ENCODE data around the gene NEDD4L. TPM values are rescaled to one million over a fixed set of nuclear protein-coding genes. Genes with fewer than 3 reads are reported as not detected.

The NEDD4L gene
- total and polyA plus RNA-seq, 7 donors: 14.8 to 28.0 (median 19.6) TPM

DNA sequence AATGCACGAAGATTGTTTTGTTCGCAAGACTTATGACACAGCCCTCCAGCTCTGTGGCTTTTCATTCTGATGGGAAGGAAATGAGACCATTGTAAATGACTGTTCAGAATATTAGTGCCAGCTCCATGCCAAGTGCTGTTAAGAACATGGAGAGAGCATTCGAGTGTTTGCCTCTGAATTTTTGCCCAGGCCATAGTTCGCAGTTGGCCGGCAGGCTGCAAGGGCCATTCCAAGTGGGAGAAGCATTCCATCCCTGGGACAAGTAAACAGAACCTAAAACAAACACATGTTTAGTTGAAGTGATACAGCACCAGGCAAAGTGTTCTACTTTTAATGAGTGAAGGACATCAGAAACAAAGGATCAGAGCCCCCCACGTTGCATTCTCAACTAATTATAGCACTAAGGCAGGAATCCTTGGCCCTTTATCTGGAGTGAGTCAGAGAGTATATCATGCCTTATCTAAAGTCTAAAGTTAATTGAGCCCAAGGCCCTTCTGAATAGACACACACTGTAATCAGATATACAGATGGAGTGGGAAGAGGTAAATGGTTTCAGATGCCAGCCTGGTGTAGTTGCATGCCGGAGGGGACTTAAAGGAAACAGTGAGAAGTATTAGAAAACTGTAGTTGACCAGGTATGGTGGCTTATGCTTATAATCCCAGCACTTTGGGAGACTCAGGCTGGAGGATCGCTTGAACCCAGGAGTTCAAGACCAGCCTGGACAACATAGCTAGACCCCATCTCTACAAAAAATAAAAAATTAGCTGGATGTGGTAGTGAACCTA lies 53.3 kb downstream of the NEDD4L start:
- Histone ChIP-seq H3K36me3 (ENCODE audit: insufficient read depth in 1 of 2, low read depth in 1 of 2) (no peaks in the 10 kb centered on the region), H3K27me3 (ENCODE audit: insufficient read depth in 3 of 3, low read length in 2 of 3) (no peaks in the 10 kb centered on the region), H3K27ac (no peak overlapping the region), H3K4me3 (no peak overlapping the region), H3K4me1 (no peaks in the 10 kb centered on the region), H3K9me3 (no peaks in the 10 kb centered on the region)
- intact Hi-C loops (cut with DNase I): no loop called here
- WGBS, 3 donors: 49 to 59% (median 54%) methylated on average over 8 of the region's 8 CpGs
- TF ChIP-seq CTCF (IDR thresholded peaks at IDR 0.05): no peak
- DNase-seq (no peak), ATAC-seq (no peak)

DNA sequence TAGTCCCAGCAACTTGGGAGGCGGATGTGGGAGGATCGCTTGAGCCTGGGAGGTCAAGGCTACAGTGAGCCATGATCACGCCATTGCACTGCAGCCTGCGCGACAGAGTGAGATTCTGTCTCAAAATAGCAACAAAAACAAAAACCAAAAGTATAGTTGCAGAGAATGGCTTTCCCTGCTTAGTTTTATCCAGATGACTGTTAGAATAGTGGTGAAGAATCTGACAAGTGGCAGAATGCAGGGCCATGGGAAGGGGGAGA lies 53.8 kb downstream of the NEDD4L start:
- Histone ChIP-seq H3K27ac (no peak overlapping the region), H3K9me3 (no peaks in the 10 kb centered on the region), H3K36me3 (ENCODE audit: insufficient read depth in 1 of 2, low read depth in 1 of 2) (no peaks in the 10 kb centered on the region), H3K27me3 (ENCODE audit: insufficient read depth in 3 of 3, low read length in 2 of 3) (no peaks in the 10 kb centered on the region), H3K4me3 (no peak overlapping the region), H3K4me1 (no peaks in the 10 kb centered on the region)
- ATAC-seq (no peak), DNase-seq (no peak)
- WGBS, 3 donors: 93 to 96% (median 95%) methylated on average over 5 of the region's 5 CpGs
- intact Hi-C loops (cut with DNase I): no loop called here
- TF ChIP-seq CTCF (IDR thresholded peaks at IDR 0.05): no peak

- ATAC-seq (no peak), DNase-seq (no peak)
- no peaks in the 10 kb centered on the region for H3K4me1 ChIP-seq
- no peak overlapping the region for H3K4me3 ChIP-seq
- H3K9me3 ChIP-seq: no peaks in the 10 kb centered on the region
- WGBS, 3 donors: 86 to 95% (median 89%) methylated on average over 3 of the region's 3 CpGs
- intact Hi-C loops (cut with DNase I): no loop called here
- no peaks in the 10 kb centered on the region for H3K27me3 ChIP-seq (ENCODE audit: insufficient read depth in 3 of 3, low read length in 2 of 3)
- no peak for TF ChIP-seq CTCF (IDR thresholded peaks at IDR 0.05)
- H3K36me3 ChIP-seq (ENCODE audit: insufficient read depth in 1 of 2, low read depth in 1 of 2): no peaks in the 10 kb centered on the region
- H3K27ac ChIP-seq: no peak overlapping the region
Observed at GRCh38 chr18:58098706-58099105, 54.7 kb downstream of the NEDD4L start.

DNA sequence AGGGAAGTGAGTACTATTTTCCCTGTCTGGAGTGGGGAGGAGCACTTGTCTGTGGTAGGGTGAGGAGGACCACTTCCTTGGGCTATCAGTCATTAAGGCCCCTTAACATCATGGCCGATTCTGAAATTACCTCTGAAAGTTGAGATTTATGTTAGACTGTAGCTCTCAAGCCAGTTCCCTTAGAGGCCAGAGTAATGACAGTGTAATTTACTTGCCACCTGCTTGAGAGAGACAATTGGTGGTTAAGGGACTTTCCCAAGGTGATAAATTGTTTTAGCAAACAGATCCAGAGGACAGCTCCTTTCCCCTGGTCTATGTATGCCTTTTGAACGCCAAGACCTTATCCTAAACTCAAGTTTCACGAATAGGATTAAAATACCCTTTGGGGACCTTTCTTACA lies 56.1 kb downstream of the NEDD4L start:
- DNase-seq (no peak), ATAC-seq (no peak)
- Histone ChIP-seq H3K36me3 (ENCODE audit: insufficient read depth in 1 of 2, low read depth in 1 of 2) (no peaks in the 10 kb centered on the region), H3K27ac (no peak overlapping the region), H3K27me3 (ENCODE audit: insufficient read depth in 3 of 3, low read length in 2 of 3) (no peaks in the 10 kb centered on the region), H3K4me3 (no peak overlapping the region), H3K4me1 (no peaks in the 10 kb centered on the region), H3K9me3 (no peaks in the 10 kb centered on the region)
- 53 to 65% (median 54%) methylated on average over 3 of the region's 3 CpGs for WGBS, 3 donors
- TF ChIP-seq CTCF (IDR thresholded peaks at IDR 0.05): no peak
- intact Hi-C loops (cut with DNase I): no loop called here

DNA sequence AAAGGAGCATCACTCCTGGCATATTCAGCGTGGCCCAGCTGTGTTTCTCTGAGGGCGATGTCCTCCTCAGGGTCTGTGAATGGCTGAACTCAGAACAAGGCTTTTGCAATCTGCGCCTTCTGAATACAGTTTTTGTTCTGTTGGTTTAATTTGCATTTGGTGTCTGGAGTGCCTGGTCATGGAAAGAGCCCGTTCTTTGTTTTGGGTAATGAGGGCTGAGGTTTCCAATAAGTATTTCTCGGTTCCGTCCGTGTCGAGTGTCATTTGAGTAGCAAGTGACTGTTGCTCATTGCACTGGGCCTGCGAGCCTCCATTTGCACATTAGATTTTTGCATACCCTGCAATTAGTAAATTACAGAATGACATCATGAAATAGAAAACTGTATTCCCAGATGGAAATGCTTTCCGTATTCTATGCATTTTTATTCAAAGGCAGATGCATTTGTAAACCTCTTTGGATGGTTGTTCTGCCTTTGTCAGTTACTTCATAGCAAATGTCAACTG lies 57.3 kb downstream of the NEDD4L start:
- ATAC-seq: no peak
- WGBS, 3 donors: 55 to 79% (median 61%) methylated on average over 10 of the region's 10 CpGs
- Histone ChIP-seq H3K4me1 (no peaks in the 10 kb centered on the region), H3K36me3 (ENCODE audit: insufficient read depth in 1 of 2, low read depth in 1 of 2) (no peaks in the 10 kb centered on the region), H3K27ac (no peak overlapping the region), H3K9me3 (no peaks in the 10 kb centered on the region), H3K27me3 (ENCODE audit: insufficient read depth in 3 of 3, low read length in 2 of 3) (no peaks in the 10 kb centered on the region), H3K4me3 (no peak overlapping the region)
- TF ChIP-seq CTCF (IDR thresholded peaks at IDR 0.05): no peak
- intact Hi-C loops (cut with DNase I): no loop called here
- DNase-seq: no peak

All from psoas muscle (tissue), 8 donors.